HG02970 (cell line): ENCODE results near the gene MTHFSD.
"Not testable (repeated sequence)": the region's sequence is repeated elsewhere in the genome, so short reads cannot be mapped to it uniquely, and the experiment has no call there.

Source experiments
- ATAC-seq: cut with Tn5 transposase; IDR thresholded peaks from one replicate; pipeline ENCODE4 v1.9.1; 2021; ENCODE audit warnings: mild to moderate bottlenecking, moderate library complexity, moderate number of reproducible peaks; ENCODE audit not compliant: unreplicated experiment, low FRiP score

Gene MTHFSD

GRCh38 chr16:86554917-86555703 is at the start of gene MTHFSD:
Gene MTHFSD, minus strand, starts transcription at chr16:86555235. Its CDS starts 51 bp downstream, at chr16:86555184.
- ATAC-seq, result peak; percentile 87

- no peak for ATAC-seq
Measured at GRCh38 chr16:86604436-86605193, 49.6 kb upstream of the MTHFSD start.

- no peak for ATAC-seq
Measured at GRCh38 chr16:86602521-86602920, 47.5 kb upstream of the MTHFSD start.

DNA sequence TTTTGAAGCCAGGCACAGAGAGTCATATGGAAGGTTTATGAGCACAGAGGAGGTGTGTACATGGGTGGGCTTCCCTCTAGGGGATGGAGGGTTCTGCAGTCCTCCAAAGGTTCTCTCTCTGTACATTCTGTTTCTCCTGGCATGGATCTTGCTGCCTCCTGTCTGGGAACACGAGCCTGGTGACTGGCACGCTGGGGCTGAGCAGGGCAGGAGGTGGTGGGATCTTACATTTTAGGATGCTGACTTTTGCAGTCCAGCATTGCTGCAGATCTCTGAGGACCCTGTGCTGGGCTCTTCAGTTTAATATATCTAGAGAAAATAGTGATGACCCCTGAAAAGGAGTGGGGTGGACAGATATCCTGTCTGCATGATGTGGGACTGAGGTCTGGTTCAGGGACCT is 46.3 kb upstream of the MTHFSD start:
- ATAC-seq, result no peak

- ATAC-seq, result no peak
Measured at GRCh38 chr16:86598607-86599565, 43.9 kb upstream of the MTHFSD start.

DNA sequence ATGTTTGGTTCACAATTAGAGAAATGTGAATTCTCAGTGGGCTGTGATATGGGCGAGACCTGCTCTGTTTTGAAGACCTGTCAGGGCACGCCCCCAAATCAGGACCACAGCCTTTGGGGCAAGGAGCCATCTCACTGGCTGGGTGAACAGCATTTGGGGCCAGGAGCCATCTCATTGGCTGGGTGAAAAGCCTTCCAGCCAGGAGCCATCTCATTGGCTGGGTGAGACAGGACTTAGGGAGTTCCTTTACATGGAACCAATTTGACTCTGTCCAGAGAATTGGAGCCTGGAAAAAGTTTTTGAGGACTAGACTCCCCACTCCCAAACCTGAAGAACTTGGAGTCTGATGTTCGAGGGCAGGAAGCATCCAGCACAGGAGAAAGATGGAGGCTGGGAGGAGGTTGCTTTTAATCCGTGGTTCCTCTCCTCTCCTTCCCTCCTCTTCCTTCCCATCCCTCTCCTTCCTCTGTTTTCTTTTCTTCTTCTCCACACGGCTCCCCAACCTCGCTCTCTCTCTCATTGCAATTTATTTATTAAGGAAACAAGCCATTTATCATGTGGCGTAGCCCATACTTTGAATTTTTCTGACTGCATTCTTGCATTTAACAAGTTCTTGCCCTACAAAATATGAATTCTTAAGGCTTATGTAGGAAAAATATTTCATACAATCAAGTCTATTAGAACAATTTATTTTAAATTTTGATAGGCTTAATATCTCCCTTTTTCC is 43.0 kb upstream of the MTHFSD start:
- ATAC-seq, result no peak

DNA sequence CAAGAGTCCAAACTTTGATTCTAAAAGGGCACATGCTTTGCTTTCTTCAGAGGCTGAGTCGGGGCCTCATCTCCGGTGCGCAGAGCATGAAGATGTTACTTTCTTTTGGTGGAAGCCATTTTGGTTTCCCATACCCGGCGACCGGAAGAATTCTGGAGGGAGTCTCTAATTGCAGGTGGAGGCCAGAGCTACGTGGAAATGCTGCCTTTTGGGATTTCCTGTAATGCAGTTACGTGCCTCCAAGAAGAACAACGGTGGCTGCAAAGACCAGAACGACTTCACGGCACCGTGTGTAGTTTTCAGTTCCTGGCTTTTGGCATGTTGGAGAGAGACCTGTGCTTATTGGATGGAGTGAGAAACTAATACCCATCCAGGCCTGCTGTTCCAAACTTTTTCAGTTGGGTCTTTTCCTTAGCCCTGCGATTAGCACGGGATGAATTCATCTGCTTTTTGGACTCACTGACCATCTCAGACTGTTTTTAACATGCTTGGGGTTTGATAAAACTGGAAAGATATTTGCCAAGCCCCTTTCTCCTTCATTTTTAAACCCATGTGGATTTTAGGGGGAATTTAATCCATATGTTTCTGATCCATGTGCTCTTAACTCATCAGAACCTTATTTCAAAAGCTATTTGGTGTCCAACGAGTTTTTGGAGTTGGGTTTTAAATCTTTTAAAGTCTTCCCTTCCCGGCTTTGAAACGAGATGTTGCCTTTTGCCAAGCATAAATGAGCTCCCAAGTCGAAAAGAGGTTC is 42.3 kb upstream of the MTHFSD start:
- no peak for ATAC-seq

DNA sequence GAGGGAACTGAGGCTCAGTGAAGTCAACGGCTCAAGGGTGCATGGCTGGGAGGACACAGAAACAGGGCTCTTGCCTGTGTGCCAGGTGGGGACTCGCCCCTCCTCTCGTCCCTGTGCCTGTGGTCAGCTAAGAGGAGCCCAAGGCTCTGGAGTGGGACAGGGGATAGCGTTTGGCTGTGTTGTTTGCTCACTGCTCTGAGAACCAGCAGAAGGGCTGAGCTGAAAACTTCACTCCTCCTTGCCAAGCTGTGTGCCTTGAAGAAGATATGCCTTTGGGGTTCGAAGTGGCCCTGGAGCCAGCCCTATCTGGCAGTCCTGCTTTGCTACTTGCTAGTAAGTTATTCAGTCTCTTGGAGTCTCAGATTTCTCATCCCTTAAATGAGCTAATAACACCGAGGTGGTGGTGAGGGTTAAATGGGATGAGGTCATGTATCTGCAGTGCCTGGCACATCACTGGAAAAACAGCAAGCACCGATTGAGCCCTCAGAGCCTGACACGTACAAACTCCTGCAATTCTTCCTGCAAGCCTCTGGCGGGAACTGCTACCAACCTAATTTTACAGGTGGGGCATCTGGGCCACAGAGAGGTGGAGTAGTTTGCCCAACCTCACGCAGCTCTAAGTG is 41.1 kb upstream of the MTHFSD start:
- no peak for ATAC-seq

DNA sequence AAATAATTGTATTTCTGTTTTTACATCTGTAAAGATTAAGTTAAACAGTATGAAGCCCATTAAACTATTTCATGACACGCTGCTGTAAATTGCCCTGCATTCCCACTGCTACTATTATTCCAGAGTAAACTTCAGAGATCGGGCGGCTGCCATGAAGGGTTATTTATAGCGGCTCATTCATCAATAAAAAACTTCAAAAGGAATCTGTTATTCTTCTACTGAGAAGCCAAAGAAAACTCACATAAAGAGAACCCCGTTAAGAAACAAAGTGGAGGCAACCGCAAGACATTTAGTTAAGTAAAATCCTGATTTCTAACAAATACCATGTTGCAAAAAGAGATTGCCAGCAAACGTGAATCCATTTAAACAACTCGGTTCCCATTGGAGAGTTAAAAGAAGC is 39.7 kb upstream of the MTHFSD start:
- no peak for ATAC-seq

DNA sequence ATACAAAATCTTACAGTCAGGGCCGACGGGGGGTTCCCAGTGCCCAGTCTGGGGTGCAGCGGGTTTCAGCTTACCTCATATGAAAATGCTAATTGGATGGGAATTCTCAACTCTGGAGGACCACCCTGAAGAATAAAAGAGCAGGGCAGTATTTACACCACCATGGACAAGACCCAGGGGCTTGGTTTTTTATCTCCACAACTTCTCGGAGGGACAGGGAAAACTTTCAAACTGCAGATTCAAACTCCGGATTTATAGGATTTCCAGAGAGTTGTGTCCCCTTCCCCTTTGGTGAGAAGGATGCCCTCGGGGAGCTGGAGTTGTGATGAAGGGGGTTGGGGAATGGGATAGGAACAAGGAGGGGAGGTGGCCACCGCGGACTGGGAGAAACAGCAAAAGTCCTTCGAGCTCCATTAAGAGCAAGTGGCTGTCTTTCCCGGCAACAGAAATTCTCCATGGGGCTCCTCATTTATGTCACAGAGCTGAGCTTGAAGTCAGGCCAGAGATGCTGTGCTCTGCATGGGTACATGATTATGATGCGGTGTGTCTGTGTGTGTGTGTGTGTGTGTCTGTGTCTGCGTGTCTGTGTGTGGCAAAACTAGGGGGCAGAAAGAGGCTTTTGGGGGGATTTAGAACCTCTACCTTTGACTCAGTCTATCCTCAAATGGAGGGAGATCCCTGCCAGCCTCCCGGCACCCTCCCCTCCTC is 39.0 kb upstream of the MTHFSD start:
- no peak for ATAC-seq

- no peak for ATAC-seq
Measured at GRCh38 chr16:86591270-86591669, 36.2 kb upstream of the MTHFSD start.

DNA sequence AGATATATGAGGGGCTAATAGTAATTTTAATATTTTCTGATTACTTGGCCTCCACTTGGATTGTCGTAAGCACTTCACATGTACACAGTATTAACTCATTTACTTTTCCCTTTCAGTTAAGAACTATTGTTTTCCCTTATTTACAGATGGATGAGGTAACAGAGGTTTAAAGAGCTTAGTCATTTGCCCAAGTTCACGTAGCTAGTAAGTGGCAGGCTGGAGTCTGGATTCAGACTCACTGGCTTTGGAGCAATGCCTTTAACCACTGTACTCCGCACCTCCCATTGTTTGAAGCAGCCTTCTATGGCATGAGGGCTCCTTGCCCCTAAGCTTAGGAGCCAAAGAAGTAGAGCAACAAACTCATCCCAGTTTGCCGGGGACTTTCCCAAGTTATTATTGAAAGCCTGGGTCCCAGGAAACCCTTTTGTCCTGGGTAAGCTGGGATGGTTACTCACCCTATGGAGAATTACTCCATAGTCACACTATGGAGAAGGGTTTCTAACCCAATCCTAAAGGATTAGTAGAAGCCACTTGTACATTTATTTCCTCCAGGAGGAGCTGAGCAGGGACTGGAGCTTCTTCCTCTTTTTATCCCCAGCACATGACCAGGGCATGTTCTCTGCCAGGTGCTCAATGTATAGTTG is 35.6 kb upstream of the MTHFSD start:
- ATAC-seq, result no peak

DNA sequence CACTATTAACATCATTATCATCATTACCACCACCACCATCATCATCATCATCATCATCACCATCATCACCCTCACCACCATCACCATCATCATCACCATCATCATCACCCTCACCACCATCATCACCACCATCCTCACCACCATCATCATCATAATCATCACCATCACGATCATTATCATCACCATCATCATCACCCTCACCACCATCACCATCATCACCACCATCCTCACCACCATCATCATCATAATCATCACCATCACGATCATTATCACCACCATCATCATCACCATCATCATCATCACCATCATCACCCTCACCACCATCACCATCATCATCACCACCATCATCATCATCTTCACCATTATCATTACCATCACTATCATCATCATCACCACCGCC is 32.9 kb upstream of the MTHFSD start:
- ATAC-seq, result not testable (repeated sequence)

DNA sequence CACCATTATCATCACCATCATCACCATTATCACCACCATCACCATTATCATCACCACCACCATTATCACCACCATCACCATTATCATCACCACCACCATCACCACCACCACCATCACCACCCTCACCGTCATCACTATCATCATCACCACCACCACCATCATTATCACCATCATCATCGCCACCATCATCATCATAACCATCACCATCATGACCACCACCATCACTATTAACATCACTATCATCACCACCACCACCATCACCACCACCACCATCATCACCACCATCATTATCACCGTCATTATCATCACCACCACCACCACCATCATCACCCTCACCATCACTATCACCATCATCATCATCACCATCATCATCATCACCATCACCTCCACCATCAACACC is 32.5 kb upstream of the MTHFSD start:
- ATAC-seq, result no peak

DNA sequence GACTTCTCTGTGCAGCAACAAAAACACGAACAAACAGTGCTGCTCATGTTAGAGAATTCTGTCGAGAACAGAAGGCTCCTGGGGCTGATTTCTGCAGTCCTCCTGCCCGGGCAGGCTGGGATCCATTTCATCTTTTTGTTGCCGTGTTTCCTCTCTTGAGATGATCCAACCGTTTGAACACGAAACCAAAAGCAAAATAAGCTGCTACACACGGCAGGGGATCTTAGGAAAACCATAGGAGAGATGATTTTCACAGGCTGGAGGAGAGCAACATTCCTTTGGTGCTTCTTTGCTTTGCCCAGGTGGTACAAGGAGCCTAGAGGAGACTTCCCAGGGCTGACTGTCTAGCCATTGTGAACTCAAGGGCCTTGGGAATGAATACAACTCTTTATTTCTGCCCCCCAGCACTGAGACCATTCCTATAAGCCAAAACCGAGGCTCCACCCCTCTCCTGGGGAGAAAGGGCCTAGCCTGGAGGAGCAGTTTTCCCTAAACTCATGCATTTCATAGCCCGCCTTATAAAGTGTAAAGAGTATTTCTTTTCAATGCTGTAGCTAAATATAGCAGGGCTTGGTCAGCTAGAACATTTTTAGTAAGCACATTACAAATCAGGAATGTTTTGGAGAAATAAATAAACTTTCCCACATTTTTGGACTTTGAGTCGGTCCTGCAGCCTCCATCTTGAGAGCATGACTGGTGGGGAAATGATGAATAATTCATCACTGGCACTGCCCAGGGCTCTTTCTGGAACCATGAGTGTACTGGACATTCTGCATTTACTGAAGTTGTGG is 31.0 kb upstream of the MTHFSD start:
- ATAC-seq, result no peak

DNA sequence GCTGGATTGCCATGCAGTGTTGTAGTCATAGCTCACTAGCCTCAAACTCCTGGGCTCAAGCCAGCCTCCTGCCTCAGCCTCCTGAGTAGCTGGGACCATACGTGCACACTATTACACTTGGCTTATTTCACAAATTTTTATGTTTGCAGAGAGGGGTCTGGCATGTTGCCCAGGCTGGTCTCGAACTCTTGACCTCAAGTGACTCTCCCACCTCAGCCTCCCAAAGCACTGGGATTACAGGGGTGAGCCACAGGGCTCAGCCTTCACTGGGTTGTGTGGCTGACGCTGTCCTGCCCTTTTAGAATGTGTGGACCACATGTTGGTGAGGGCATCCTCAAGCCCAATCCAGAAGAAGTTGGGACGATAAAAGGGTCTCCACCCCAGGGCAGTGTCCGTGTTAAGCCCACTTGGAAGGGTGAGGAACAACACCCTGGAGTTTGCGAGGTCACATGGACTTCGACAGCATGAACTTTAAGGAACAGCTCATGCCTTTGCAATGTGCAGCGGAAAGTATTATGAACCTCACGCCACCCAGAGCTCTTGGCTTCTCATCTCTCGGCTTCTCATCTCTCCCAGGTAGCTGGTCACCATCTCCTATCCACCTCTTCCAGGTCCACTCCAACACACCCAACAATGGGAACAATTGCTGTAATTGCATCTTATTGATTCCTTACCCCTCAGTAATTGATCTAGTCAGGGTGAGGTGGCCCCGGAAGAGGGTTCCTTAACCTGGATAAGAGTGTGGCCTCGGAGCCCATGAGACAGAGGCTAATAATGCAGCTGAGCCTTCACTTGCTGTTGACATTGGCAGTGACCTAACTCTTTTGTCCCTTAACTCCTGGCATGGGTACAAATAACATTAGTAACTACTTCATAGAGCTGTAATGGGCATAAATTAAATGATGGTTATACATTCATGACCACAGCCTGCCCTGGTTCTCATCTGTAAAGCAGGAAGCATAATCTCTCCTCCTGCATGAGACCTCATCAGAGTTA is 30.0 kb upstream of the MTHFSD start:
- no peak for ATAC-seq
